ENCODE measurements around the gene AP4S1. TPM values are rescaled to one million over a fixed set of nuclear protein-coding genes. Genes with fewer than 3 reads are reported as not detected.
"Not testable (repeated sequence)": the region's sequence is repeated elsewhere in the genome, so short reads cannot be mapped to it uniquely, and the experiment has no call there.

AP4S1 gene, protein sequence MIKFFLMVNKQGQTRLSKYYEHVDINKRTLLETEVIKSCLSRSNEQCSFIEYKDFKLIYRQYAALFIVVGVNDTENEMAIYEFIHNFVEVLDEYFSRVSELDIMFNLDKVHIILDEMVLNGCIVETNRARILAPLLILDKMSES
- total RNA-seq, result 1.8 and 2.8 TPM in 2 replicates

DNA sequence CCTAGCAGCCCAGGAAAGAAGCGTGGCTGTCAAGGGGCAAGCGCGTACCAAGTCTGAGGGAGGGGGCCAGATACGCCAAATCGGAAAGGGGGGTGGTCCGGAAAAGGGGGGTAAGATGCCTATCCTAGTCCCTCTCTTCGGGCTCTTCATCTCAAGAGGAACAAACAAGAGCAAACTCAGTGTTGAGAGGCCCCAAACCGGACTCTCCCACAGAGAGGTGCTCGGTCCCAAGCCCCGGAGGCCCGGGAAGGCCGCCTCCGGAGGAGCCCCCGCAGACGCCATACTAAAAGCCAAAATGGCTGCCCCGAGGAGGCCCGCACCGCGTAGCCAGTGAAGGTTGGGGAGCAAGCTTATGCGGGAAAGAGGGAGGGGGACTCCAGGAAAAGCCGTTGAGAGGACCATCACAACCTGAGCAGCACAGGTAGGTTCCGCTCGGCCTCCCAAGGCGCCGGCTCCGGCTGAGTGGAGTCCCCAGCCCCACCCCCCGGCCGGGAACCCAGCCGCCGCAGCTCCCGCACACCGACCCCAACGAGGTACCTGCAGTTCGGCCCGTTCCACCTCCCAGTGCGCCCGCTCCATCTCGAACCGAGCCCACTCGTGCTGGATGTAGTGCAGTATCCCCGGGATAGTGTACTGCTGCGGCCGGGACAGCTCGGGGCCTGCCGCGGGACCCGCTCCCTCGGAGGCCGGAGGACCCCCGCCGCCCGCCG, at the start of gene AP4S1:
AP4S1 (plus strand) TSS at position 283 of the 710 bp plus-strand sequence. CDS start 40,548 bp downstream, outside the sequence.
- TF ChIP-seq, protein P1, sequence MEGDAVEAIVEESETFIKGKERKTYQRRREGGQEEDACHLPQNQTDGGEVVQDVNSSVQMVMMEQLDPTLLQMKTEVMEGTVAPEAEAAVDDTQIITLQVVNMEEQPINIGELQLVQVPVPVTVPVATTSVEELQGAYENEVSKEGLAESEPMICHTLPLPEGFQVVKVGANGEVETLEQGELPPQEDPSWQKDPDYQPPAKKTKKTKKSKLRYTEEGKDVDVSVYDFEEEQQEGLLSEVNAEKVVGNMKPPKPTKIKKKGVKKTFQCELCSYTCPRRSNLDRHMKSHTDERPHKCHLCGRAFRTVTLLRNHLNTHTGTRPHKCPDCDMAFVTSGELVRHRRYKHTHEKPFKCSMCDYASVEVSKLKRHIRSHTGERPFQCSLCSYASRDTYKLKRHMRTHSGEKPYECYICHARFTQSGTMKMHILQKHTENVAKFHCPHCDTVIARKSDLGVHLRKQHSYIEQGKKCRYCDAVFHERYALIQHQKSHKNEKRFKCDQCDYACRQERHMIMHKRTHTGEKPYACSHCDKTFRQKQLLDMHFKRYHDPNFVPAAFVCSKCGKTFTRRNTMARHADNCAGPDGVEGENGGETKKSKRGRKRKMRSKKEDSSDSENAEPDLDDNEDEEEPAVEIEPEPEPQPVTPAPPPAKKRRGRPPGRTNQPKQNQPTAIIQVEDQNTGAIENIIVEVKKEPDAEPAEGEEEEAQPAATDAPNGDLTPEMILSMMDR (IDR thresholded peaks at IDR 0.05; ENCODE audit: insufficient read depth, low read length, severe bottlenecking), result no peak
- no peaks in the 10 kb centered on the region for H3K36me3 ChIP-seq (ENCODE audit: control insufficient read depth, insufficient read depth, low read length)
- no peaks in the 10 kb centered on the region for H3K27me3 ChIP-seq (ENCODE audit: control insufficient read depth, insufficient read depth, low read length)
- no peak for DNase-seq (ENCODE audit: low read depth)
- H3K4me3 ChIP-seq (ENCODE audit: low read depth, low read length), result peak within 1 kb of the TSS; percentile 97
- FAIRE-seq, result no peak

DNA sequence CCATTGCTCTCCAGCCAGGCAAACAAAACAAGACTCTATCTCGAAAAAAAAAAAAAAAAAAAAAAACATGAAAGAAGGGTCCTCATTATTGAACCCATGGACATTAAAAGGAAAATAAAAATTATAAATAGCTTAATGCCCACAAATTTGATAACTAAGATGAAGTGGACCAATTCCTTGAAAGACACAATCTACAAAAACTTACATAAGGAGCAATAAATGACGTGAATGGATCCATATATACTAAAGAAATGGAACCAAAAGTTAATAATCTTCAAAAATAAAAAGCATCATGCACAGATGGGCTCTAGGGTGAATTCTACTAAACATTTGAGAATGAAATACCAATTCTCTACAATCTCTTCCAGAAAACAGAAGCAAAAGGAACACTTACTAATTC, 47.7 kb upstream of the AP4S1 start:
- TF ChIP-seq, protein P1 (IDR thresholded peaks at IDR 0.05; ENCODE audit: insufficient read depth, low read length, severe bottlenecking), result no peak
- DNase-seq (ENCODE audit: low read depth) (no peak), FAIRE-seq (no peak)
- H3K4me3 ChIP-seq (ENCODE audit: low read depth, low read length), result no peak overlapping the region
- H3K36me3 ChIP-seq (ENCODE audit: control insufficient read depth, insufficient read depth, low read length), result no peaks in the 10 kb centered on the region
- no peaks in the 10 kb centered on the region for H3K27me3 ChIP-seq (ENCODE audit: control insufficient read depth, insufficient read depth, low read length)

DNA sequence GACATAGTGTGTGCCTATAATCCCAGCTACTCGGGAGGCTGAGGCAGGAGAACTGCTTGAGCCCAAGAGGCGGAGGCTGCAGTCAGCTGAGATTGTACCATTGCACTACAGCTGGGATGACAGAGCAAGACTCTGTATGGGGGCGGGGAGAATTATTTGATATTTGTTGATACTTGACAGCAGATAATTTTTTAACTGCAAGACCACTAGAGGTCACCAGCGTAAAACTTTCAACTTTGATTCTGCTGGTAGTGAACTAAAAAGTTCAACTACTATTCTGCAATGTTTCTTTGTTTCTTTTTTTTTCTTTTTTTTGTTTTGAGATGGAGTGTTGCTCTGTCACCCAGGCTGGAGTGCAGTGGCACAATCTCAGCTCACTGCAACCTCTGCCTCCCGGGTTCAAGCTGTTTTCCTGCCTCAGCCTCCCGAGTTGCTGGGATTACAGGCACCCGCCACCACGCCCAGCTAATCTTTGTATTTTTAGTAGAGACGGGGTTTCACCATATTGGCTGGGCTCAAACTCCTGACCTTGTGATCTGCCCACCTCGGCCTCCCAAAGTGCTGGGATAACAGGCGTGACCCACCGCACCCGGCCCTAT, 45.2 kb upstream of the AP4S1 start:
- FAIRE-seq; H3K4me3 ChIP-seq (ENCODE audit: low read depth, low read length); H3K36me3 ChIP-seq (ENCODE audit: control insufficient read depth, insufficient read depth, low read length); H3K27me3 ChIP-seq (ENCODE audit: control insufficient read depth, insufficient read depth, low read length): not testable (repeated sequence)
- DNase-seq (ENCODE audit: low read depth), result peak; percentile 71
- TF ChIP-seq, protein P1 (IDR thresholded peaks at IDR 0.05; ENCODE audit: insufficient read depth, low read length, severe bottlenecking), result peak; percentile 59

DNA sequence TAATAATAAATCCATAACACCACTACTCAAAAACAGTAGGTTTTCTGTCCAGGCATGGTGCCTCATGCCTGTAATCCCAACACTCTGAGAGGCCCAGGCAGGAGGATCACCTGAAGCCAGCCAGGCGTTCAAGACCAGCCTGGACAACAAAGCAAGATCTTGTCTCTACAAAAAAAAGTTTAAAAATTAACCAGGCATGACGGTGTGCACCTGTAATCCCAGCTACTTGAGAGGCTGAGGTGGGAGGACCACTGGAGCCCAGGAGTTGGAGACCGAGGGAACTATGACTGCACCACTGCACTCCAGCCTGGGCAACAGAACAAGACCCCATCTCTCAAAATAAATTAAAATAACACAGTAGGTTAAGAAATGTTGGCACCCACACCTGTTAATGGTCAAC, 44.5 kb upstream of the AP4S1 start:
- Histone ChIP-seq H3K36me3 (ENCODE audit: control insufficient read depth, insufficient read depth, low read length) (no peaks in the 10 kb centered on the region), H3K27me3 (ENCODE audit: control insufficient read depth, insufficient read depth, low read length) (no peaks in the 10 kb centered on the region), H3K4me3 (ENCODE audit: low read depth, low read length) (no peak overlapping the region)
- FAIRE-seq (no peak), DNase-seq (ENCODE audit: low read depth) (no peak)
- TF ChIP-seq, protein P1 (IDR thresholded peaks at IDR 0.05; ENCODE audit: insufficient read depth, low read length, severe bottlenecking), result no peak

DNA sequence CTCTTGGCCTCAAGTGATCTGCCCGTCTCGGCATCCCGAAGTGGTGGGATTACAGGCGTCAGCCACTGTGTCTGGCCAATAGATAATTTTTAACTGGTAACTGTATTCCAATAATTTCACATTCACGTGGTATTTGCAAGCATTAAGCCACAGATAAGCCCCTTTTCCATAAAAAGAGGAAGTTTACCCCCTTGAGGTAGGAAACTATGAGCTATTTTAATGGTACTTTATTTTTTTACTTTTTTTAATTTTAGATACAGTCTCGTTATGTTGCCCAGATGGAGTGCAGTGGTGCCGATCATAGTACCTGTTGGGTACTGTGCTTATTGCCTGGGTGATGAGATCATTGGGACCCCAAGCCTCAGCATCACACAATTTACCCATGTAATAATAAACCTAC, 42.9 kb upstream of the AP4S1 start:
- DNase-seq (ENCODE audit: low read depth) (no peak), FAIRE-seq (no peak)
- H3K36me3 ChIP-seq (ENCODE audit: control insufficient read depth, insufficient read depth, low read length), result no peaks in the 10 kb centered on the region
- H3K4me3 ChIP-seq (ENCODE audit: low read depth, low read length), result no peak overlapping the region
- TF ChIP-seq, protein P1 (IDR thresholded peaks at IDR 0.05; ENCODE audit: insufficient read depth, low read length, severe bottlenecking), result no peak
- H3K27me3 ChIP-seq (ENCODE audit: control insufficient read depth, insufficient read depth, low read length), result no peaks in the 10 kb centered on the region

All from bronchial epithelial cell (primary cell).